Endothelial cell of umbilical vein (primary cell): Measurements from ENCODE around the gene RSPH3.

Experiments
- EZH2 ChIP-seq: IDR thresholded peaks from 2 replicates; pipeline ENCODE4 v1.6.1; 2012; ENCODE audit warnings: borderline replicate concordance, low read depth, mild to moderate bottlenecking, moderate library complexity, low read length, inconsistent platforms; ENCODE audit not compliant: severe bottlenecking
- JUN ChIP-seq: IDR thresholded peaks from 2 replicates; pipeline ENCODE4 v1.6.1; 2011; ENCODE audit warnings: borderline replicate concordance, low read depth; ENCODE audit not compliant: insufficient read length, insufficient read depth
- MYC ChIP-seq: IDR thresholded peaks from one replicate; pipeline ENCODE4 v1.6.1; 2011; ENCODE audit warnings: mild to moderate bottlenecking, low read depth, low read length
- POLR2A ChIP-seq: IDR thresholded peaks from 2 replicates; pipeline ENCODE4 v1.6.1; 2012; ENCODE audit warnings: low read depth, mild to moderate bottlenecking, control low read depth, low read length
- POLR2AphosphoS5 ChIP-seq: IDR thresholded peaks from 2 replicates; pipeline ENCODE4 v1.6.1; 2012; ENCODE audit warnings: low read depth, mild to moderate bottlenecking, control low read depth, low read length, moderate library complexity; ENCODE audit not compliant: insufficient read depth
- TF ChIP-seq, protein P1 (sequence below), 2 donors: IDR thresholded peaks; 1 replicate in 1 of 2; 2 replicates in 1 of 2; pipeline ENCODE4 v1.5.1; 2011; ENCODE audit warnings: low read length in 2 of 2, mild to moderate bottlenecking in 2 of 2, moderate library complexity in 2 of 2, control low read depth in 1 of 2, inconsistent platforms in 1 of 2, low read depth in 1 of 2; ENCODE audit not compliant: insufficient read depth in 1 of 2; ENCODE audit errors: extremely low read depth in 1 of 2

DNA sequence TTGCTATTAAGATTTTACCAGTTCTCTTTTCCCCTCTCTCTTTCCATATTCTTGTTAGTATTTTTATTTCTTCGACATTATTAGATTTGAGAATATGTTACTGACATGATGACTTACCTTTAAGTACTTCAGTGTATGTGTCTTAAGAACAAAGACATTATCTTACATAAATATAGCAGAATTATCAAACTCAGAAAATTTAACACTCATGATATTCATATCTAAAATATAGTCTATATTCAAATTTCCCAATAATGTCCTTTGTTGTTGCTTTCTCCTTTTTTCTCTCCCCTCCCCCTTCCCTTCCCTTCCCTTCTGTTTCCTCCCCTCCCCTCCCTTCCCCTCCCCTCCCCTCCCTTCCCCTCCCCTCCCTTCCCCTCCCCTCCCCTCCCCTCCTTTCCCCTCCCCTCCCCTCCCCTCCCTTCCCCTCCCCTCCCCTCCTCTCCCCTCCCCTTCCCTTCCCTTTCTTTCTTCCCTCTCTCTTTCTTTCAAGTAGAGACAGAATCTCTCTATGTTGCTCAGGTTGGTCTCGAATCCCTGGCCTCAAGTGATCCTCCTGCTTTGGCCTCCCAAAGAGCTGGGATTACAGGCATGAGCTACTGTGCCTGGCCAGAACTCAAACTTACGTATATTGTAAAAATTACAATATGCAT lies 56.5 kb downstream of the RSPH3 start:
- TF ChIP-seq JUN (no peak), EZH2 (no peak), POLR2A (no peak), POLR2AphosphoS5 (no peak), MYC (no peak)
- TF ChIP-seq, protein P1, sequence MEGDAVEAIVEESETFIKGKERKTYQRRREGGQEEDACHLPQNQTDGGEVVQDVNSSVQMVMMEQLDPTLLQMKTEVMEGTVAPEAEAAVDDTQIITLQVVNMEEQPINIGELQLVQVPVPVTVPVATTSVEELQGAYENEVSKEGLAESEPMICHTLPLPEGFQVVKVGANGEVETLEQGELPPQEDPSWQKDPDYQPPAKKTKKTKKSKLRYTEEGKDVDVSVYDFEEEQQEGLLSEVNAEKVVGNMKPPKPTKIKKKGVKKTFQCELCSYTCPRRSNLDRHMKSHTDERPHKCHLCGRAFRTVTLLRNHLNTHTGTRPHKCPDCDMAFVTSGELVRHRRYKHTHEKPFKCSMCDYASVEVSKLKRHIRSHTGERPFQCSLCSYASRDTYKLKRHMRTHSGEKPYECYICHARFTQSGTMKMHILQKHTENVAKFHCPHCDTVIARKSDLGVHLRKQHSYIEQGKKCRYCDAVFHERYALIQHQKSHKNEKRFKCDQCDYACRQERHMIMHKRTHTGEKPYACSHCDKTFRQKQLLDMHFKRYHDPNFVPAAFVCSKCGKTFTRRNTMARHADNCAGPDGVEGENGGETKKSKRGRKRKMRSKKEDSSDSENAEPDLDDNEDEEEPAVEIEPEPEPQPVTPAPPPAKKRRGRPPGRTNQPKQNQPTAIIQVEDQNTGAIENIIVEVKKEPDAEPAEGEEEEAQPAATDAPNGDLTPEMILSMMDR (IDR thresholded peaks at IDR 0.05; ENCODE audit: extremely low read depth in 1 of 2, insufficient read depth in 1 of 2, low read depth in 1 of 2, low read length in 2 of 2), result no peak
